SIG-M5 (cell line): ENCODE results near the gene PCCA.
"Not testable (repeated sequence)": the region's sequence is repeated elsewhere in the genome, so short reads cannot be mapped to it uniquely, and the experiment has no call there.

ENCODE experiments used
- DNase-seq: peaks from one replicate; lab custom pipeline; 2025; lab: John Stamatoyannopoulos, UW

The PCCA gene

DNA sequence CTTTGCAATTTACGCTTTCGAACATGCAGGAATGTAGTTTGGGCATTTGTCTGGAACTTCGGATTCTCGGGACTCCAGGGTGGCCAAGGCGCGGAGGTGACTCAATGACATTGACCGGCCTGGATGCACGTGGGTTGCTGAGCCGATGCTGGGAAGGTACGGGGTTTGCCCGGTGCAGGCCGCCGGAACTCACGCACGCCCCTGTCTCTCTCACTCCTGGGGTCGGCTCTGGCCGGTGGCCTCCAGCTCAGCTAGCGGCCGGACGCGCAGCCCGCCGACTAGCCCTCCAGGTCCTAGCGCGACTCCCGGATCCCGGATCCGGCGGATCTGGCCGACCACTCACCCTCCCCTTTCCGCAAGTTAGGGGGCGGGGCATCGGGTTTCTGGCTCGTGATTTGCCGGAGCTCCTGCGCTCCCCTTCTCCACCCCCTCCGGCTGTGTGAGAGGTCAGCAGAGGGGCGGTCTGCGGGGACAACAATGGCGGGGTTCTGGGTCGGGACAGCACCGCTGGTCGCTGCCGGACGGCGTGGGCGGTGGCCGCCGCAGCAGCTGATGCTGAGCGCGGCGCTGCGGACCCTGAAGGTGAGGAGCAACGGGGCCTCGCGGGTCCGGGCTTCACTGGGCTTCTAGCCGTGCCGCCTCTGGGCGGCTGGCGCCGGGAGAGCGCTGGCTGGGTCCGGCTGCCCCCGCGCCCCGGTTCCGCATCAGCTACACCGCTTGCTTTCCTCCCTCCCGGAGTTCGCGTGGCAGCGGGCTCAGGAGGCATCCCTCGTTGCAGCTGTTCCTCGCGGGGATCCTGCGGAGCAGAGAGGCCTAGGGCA, at the start of gene PCCA:
TSS of gene PCCA (plus strand) at position 450 of the 821 bp plus-strand sequence. CDS start at position 478, 28 bp downstream.
- DNase-seq: peak; percentile 30

DNA sequence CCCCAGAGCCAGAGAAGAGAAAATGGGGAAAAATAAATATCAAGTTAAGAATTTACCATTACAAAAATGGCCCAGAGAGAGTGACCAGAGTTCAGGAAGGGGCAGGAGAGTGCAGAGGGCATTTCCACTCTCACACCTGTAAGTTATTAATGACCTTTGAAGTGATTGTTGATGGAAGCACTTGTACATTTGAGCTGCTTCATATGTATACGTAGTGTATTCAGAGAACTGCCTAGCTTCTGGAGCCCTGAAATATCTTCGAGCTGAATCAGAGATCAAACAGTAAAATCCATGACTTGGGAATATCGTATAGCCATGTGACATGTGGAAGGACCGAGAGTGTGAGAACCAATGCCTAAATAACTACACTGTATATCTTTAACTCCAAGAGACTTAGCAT, 49.2 kb upstream of the PCCA start:
- DNase-seq: no peak

DNA sequence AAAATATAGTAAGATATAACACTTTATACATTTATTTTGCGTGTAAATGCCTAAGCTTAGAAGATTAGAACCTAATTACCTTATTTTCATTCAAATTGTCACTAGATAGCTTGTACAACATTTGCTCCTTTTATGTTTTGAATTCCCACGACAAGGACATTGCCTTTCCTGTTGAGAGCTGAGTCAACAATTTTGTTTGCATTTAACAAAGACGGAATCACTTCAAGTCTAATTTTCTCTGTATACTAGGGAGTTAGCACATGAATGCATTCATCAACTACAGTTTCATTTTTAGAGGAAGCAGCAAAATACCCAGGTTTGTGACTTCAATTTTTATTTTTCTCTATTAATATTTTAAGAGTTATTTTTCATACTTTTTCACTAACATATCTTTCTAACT, 48.7 kb upstream of the PCCA start:
- no peak for DNase-seq

- DNase-seq: no peak
Measured at GRCh38 chr13:100044936-100045335, 44.0 kb upstream of the PCCA start.

- DNase-seq: no peak
Measured at GRCh38 chr13:100045355-100045754, 43.5 kb upstream of the PCCA start.

- DNase-seq: no peak
Measured at GRCh38 chr13:100051070-100051469, 37.8 kb upstream of the PCCA start.

GRCh38 chr13:100059827-100060226, 29.1 kb upstream of the PCCA start:
- no peak for DNase-seq

DNA sequence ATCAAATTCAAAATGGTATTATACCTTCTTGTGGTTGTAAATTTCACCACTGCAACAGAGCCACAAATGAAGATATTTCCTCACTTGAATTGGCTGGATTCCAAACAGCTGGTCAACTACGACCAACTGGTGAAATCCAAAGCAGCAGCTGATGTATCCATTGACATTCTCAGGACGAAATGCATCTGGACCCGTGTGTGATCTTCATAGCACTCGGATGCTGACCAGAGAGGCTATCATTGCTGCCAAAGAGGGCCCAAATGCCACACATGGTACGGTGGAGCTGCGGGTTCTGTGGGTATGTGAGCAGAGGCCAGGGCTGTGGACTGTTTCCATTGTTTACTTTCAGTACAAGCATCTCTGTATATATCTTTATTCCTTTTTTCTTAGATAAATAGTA, 25.6 kb upstream of the PCCA start:
- no peak for DNase-seq

DNA sequence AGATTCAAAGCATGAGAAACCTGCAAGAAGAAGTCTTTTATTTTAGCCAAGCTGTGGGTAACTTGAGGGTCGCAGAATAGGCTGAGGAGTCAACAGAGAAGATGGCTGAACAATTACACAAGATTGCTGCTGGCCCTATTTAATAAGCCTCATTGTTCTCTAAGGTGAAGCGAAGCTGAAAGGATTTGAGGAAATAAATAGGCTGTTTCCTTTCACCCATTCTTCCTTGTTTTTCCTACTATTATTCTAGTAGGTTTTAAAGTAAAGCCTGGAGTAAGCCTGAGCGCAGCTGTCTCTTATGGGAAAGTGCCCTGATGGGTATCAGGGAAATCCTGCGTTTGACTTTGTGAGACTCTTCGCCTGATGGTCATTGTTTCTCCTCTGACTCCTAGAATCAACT, 25.0 kb upstream of the PCCA start:
- no peak for DNase-seq

DNA sequence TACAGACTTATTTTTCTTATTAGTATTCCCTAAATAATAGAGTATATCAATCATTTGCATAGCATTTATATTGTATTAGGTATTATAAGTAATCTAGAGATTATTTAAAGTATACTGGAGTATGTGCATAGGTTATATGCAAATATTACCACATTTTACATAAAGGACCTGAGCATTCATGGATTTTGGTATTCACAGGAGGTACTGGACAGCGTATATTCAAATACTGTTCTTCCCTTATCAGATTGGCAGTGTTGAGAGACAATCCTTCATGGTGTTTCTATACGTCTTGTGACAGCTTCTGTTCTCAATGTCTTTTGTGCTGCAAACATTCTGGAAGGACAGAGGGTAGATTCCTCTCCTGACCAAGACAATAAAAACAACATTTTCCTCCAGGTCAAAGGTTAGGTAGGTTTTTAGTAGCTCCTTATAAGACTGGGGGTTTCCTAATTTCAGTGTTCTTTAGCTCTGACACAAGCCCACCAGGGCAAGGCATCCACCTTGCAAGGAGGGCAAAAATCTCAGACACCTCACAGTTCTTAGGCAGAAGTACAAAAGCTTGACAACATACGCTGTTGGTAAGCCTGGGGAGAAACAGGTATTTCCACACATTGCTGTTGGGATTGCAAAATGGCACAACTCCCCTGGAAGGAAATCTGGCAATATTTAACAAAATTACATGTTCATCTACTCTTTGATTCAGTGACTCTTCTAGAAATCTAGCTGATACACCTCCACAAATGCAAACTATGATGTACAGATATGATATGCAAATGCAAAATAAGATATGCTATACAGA, 20.6 kb upstream of the PCCA start:
- no peak for DNase-seq

GRCh38 chr13:100069278-100069677, 19.6 kb upstream of the PCCA start:
- DNase-seq: no peak

GRCh38 chr13:100075700-100076587, 12.9 kb upstream of the PCCA start:
- DNase-seq: no peak

GRCh38 chr13:100079003-100079402, 9.9 kb upstream of the PCCA start:
- DNase-seq: not testable (repeated sequence)

DNA sequence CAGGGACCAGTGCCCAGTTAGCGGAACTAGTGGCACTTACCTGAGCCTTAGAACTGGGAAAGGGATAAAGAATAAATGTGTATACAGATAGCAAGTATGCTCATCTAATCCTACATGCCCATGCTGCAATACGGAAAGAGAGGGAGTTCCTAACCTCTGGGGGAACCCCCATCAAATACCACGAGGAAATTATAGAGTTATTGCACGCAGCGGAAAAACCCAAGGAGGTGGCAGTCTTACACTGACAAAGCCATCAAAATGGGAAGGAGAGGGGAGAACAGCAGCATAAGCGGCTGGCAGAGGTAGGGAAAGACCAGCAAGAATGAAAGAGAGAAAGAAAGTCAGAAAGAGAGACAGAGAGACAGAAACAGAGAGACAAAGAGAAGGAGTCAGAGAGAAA, 5.5 kb upstream of the PCCA start:
- not testable (repeated sequence) for DNase-seq

DNA sequence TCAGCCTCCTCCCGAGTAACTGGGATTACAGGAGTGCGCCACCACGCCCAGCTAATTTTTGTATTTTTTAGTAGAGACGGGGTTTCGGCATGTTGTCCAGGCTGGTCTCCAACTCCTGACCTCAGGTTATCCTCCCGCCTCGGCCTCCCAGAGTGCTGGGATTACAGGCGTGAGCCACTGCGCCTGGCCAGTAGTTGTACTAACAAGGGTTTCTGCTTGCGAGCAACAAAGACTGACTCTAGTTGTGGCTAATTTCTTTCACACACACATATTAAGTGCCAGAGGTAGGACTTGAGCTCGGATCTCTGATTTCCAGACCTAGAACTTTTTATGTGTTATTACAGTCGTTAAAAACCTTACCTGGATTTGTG, 635 bp upstream of the PCCA start:
- DNase-seq: no peak

GRCh38 chr13:100089465-100090032, 656 bp downstream of the PCCA start:
- DNase-seq: no peak

DNA sequence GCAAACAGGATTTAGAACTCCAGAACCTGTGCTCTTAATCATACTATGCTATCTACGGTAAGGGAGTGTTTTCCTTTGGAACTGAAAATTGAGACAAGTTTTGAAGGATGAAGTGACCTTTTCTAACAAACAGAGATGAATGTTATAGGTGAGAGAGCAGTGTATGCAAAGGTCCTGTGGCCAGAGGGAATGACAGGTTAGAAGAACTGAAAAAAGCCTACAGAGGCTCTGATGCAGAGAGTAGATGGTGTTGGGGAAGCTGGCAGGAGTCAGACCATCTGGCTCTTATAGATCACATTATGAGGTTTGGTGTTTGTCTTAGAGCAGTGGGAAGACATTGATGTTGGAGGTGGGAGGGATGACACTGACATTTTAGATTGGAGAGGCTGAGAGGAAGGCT, 2.0 kb downstream of the PCCA start:
- DNase-seq: no peak

DNA sequence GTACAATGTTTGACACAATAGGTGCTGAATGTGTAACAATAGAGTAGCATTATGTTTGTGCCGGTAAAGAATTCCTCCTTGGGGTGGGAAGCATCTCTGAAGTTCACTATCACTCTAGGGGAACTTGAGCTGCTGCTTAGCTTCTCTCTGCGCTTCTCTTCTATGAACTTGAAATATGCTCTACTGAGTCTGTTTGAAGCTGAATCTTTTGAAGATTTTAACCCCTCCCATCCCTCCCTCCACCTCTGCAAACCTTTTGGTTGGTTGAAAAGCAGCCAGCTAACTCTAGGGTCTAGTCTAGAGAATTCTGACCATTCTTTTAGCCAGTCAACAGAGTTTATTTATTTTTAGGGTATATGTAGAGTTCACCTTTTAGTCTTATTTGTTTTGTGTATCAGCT, 2.5 kb downstream of the PCCA start:
- DNase-seq: no peak

DNA sequence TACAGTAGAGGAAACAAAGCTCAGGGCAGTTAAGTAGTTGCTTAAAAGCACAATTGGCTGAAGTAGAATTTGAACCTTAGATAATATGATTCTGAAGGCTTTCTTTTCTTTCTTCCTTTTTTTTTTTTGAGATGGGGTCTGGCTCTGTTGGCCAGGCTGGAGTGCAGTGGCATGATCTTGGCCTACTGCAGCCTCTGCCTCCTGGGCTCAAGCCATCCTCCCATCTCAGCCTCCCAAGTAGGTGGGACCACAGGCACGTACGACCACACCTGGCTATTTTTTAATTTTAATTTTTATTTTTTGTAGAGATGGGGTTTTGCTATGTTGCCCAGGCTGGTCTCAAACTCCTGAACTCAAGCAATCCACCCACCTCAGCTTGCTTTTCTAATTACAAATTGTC, 3.4 kb downstream of the PCCA start:
- not testable (repeated sequence) for DNase-seq

DNA sequence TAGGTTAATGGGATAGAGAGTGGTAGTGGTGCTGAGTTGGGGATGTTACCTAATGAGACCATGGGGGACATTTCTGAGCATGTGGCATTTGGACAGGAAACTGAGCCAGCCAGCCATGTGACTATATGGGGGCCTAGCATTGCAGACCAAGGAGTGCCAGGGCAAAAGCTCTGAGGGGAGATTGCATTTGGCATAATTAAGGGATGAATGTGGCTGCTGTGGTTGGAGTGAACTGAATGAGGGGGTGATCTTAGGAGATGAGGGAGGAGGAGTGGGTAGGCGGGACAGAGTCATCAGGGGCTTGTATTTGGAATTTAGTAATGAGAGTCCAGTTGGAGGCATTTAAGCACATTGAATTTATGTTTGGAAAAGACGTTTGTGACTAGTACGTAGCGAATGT, 6.6 kb downstream of the PCCA start:
- no peak for DNase-seq

DNA sequence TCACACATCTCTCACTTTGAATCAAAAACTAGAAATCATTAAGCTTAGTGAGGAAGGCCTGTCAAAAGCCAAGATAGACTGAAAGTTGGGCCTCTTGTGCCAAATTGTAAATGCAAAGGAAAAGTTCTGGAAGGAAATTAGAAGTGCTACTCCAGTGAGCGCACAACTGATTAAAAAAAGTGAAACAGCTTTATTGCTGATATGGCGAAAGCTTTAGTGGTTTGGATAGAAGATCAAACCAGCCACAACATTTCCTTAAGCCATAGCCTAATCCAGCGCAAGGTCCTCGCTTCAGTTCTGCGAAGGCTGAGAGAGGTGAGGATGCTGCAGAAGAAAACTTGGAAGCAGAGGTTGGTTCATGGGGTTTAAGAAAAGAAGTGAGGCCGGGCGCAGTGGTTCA, 7.6 kb downstream of the PCCA start:
- no peak for DNase-seq

- DNase-seq: no peak
Measured at GRCh38 chr13:100097821-100098220, 8.9 kb downstream of the PCCA start.
